HepG2 (cell line): Measurements from ENCODE around the gene CDT1. TPM values are rescaled to one million over a fixed set of nuclear protein-coding genes. Genes with fewer than 3 reads are reported as not detected.

Experiments used
- ARID2 ChIP-seq: sonication (generic); formaldehyde crosslinking; IDR thresholded peaks from 2 replicates; pipeline ENCODE4 v1.8.1; 2022; ENCODE audit warnings: mild to moderate bottlenecking, missing genetic modification reagents, borderline replicate concordance
- ATRX ChIP-seq: sonication (generic); formaldehyde crosslinking; IDR thresholded peaks from 2 replicates; pipeline ENCODE4 v1.4.0; 2020; ENCODE audit warnings: missing genetic modification reagents, borderline replicate concordance
- CBX1 ChIP-seq: IDR thresholded peaks from one replicate; pipeline ENCODE4 v1.6.1; 2016; ENCODE audit warnings: antibody characterized with exemption, low read depth
- CSRNP1 ChIP-seq: sonication (generic); formaldehyde crosslinking; IDR thresholded peaks from 2 replicates; pipeline ENCODE4 v1.8.1; 2023; ENCODE audit warnings: mild to moderate bottlenecking, missing genetic modification reagents
- ELK4 ChIP-seq: sonication (generic); formaldehyde crosslinking; IDR thresholded peaks from 2 replicates; pipeline ENCODE4 v1.9.0; 2021; ENCODE audit warnings: missing genetic modification reagents, borderline replicate concordance
- FLYWCH1 ChIP-seq: sonication (generic); formaldehyde crosslinking; IDR thresholded peaks from 2 replicates; pipeline ENCODE4 v1.8.1; 2023; ENCODE audit warnings: mild to moderate bottlenecking, missing genetic modification reagents
- FOXK2 ChIP-seq: fragments of 450-650 bp; IDR thresholded peaks from 2 replicates; pipeline ENCODE4 v1.6.1; 2016
- FOXM1 ChIP-seq: sonication (generic); formaldehyde crosslinking; IDR thresholded peaks from 2 replicates; pipeline ENCODE4 v1.5.0; 2020; ENCODE audit warnings: missing genetic modification reagents
- KMT2B ChIP-seq: IDR thresholded peaks from 2 replicates; pipeline ENCODE4 v1.6.1; 2016; ENCODE audit warnings: missing genetic modification reagents, missing compliant biosample characterization
- NCOA1 ChIP-seq: sonication (generic); formaldehyde crosslinking; IDR thresholded peaks from 2 replicates; pipeline ENCODE4 v1.9.0; 2021; ENCODE audit warnings: missing genetic modification reagents
- NKX3-1 ChIP-seq: sonication (generic); formaldehyde crosslinking; IDR thresholded peaks from 2 replicates; pipeline ENCODE4 v1.5.0; 2020; ENCODE audit warnings: missing genetic modification reagents
- PHF5A ChIP-seq: IDR thresholded peaks from one replicate; pipeline ENCODE4 v1.6.1; 2018; ENCODE audit warnings: low read depth, missing genetic modification reagents; ENCODE audit not compliant: unreplicated experiment
- TBP ChIP-seq: sonication (generic); formaldehyde crosslinking; IDR thresholded peaks from 2 replicates; pipeline ENCODE4 v1.5.0; 2020; ENCODE audit warnings: missing genetic modification reagents
- TFE3 ChIP-seq: IDR thresholded peaks from 2 replicates; pipeline ENCODE4 v1.6.1; 2016
- TMF1 ChIP-seq: sonication (generic); formaldehyde crosslinking; IDR thresholded peaks from 2 replicates; pipeline ENCODE4 v1.8.1; 2022; ENCODE audit warnings: low read depth, missing genetic modification reagents
- ZBTB39 ChIP-seq: sonication (generic); formaldehyde crosslinking; IDR thresholded peaks from 2 replicates; pipeline ENCODE4 v1.5.0; 2020; ENCODE audit warnings: missing genetic modification reagents
- ZC3H4 ChIP-seq: sonication (generic); formaldehyde crosslinking; IDR thresholded peaks from 2 replicates; pipeline ENCODE4 v1.4.0; 2020; ENCODE audit warnings: missing genetic modification reagents, borderline replicate concordance
- ZMAT5 ChIP-seq: sonication (generic); formaldehyde crosslinking; IDR thresholded peaks from 2 replicates; pipeline ENCODE4 v1.5.0; 2020; ENCODE audit warnings: mild to moderate bottlenecking, low read depth, missing genetic modification reagents, borderline replicate concordance
- ZNF280D ChIP-seq: sonication (generic); formaldehyde crosslinking; IDR thresholded peaks from 2 replicates; pipeline ENCODE4 v1.5.1; 2020; ENCODE audit warnings: mild to moderate bottlenecking, missing genetic modification reagents
- ZNF616 ChIP-seq: sonication (generic); formaldehyde crosslinking; IDR thresholded peaks from 2 replicates; pipeline ENCODE4 v1.5.0; 2020; ENCODE audit warnings: low read depth, mild to moderate bottlenecking, missing genetic modification reagents
- polyA plus RNA-seq, 8 experiments: library from polyadenylated mRNA; depleted of rRNA in 3 of 8; stranded (reverse) in 7 of 8; unstranded in 1 of 8; fragments of >200 nt; fragmentation: Illumina TruSeq in 4 of 8; extraction: Trizol in 4 of 8; gene quantifications; 2 replicates each; pipeline versions ENCODE4 v1.2.1 to v1.2.3, GENCODE V29; 2011 to 2016; ENCODE audit warnings: low read depth in 4 of 8, missing spikeins in 1 of 8, mixed read lengths in 1 of 8; ENCODE audit not compliant: insufficient read depth in 1 of 8
- total RNA-seq, 5 experiments: library from RNA; depleted of rRNA; stranded (reverse); fragments of >200 nt; fragmentation: Illumina TruSeq; extraction: Trizol; gene quantifications; 2 replicates each; pipeline ENCODE4 v1.2.3, GENCODE V29; 2016; ENCODE audit warnings: low read depth in 1 of 5

CDT1 gene
- total and polyA plus RNA-seq, 2 of the 13 experiments (the other 11 are each of a cell fraction or from before 2014, with no cell fraction given) = 23.1 to 23.8 TPM

GRCh38 chr16:88760424-88761142, 43.0 kb upstream of the CDT1 start (continued):
- no peak for TF ChIP-seq FOXK2
- TF ChIP-seq PHF5A = no peak
- no peak for TF ChIP-seq ELK4 (CRISPR knock-in tag)
- TF ChIP-seq ATRX (CRISPR knock-in tag) = no peak
- no peak for TF ChIP-seq ZBTB39 (CRISPR knock-in tag)
- TF ChIP-seq NCOA1 (CRISPR knock-in tag) = no peak
- TF ChIP-seq FOXM1 (CRISPR knock-in tag) = no peak
- no peak for TF ChIP-seq ARID2 (CRISPR knock-in tag)
- no peak for TF ChIP-seq NKX3-1 (CRISPR knock-in tag)
- TF ChIP-seq KMT2B (CRISPR knock-in tag) = no peak
- no peak for TF ChIP-seq TBP
- TF ChIP-seq ZC3H4 (CRISPR knock-in tag) = no peak
- TF ChIP-seq FLYWCH1 (CRISPR knock-in tag) = no peak
- no peak for TF ChIP-seq CBX1
- TF ChIP-seq ZNF616 (CRISPR knock-in tag) = no peak
- TF ChIP-seq ZNF280D = no peak
- TF ChIP-seq TFE3 (CRISPR knock-in tag) = no peak
- TF ChIP-seq TMF1 = no peak
- no peak for TF ChIP-seq ZMAT5 (CRISPR knock-in tag)
- 0 out of 2 replicates have a peak, but pooled peaks have one; percentile 10 for TF ChIP-seq CSRNP1
